B cell (primary cell): ENCODE measurements around the gene LRBA. TPM values are rescaled to one million over a fixed set of nuclear protein-coding genes. Genes with fewer than 3 reads are reported as not detected.

ENCODE experiments used
- ATAC-seq: fragments of 200-7000 bp; cut with Tn5 transposase; one replicate; pipeline ENCODE4 v1.10.0; 2021; ENCODE audit warnings: low read depth, mild to moderate bottlenecking, moderate number of reproducible peaks, moderate library complexity
- CTCF ChIA-PET: fragments of 350-600 bp; sonication (Branson Sonifier 250); formaldehyde crosslinking; loops from one replicate; lab custom pipeline; 2021; ENCODE audit warnings: antibody characterized with exemption, inconsistent platforms; lab: Charles Lee
- POLR2A ChIA-PET: fragments of 350-600 bp; sonication (Branson Sonifier 250); formaldehyde crosslinking; loops from one replicate; lab custom pipeline; 2021; ENCODE audit warnings: antibody characterized with exemption; lab: Charles Lee
- DNase-seq: peaks from one replicate; pipeline ENCODE4 v3.0.0; 2013
- H2AFZ ChIP-seq: 2 replicates; pipeline ENCODE4 v1.6.1; 2012; ENCODE audit warnings: mild to moderate bottlenecking, low read depth, low read length; ENCODE audit not compliant: insufficient read depth, poor library complexity, severe bottlenecking
- H3K27ac ChIP-seq, 2 donors: 1 replicate in 1 of 2; 2 replicates in 1 of 2; pipeline ENCODE4 v1.5.1; 2012 to 2013; ENCODE audit warnings: low read length in 2 of 2, mild to moderate bottlenecking in 2 of 2, moderate library complexity in 1 of 2
- H3K27me3 ChIP-seq, 4 experiments: fragments of 200-600 bp in 1 of 4; sonication (generic) in 1 of 4; replicated peaks in 1 of 4; 1 replicate in 2 of 4; 2 replicates in 2 of 4; pipeline versions ENCODE4 v1.6.1 to v1.7.0; 2013 to 2016; ENCODE audit warnings: low read length in 3 of 4, mild to moderate bottlenecking in 2 of 4, mixed read lengths in 1 of 4, moderate library complexity in 1 of 4; ENCODE audit not compliant: insufficient read depth in 4 of 4, control insufficient read depth in 3 of 4; ENCODE audit errors: control extremely low read depth in 1 of 4
- H3K36me3 ChIP-seq, 2 experiments: replicated peaks in 1 of 2; 1 replicate in 1 of 2; 2 replicates in 1 of 2; pipeline versions ENCODE4 v1.6.1 to v1.7.1; 2013; ENCODE audit warnings: low read length in 1 of 2; ENCODE audit not compliant: insufficient read depth in 2 of 2, control insufficient read depth in 1 of 2; ENCODE audit errors: control extremely low read depth in 1 of 2, extremely low read depth in 1 of 2
- H3K4me1 ChIP-seq, 2 donors: fragments of 200-600 bp in 1 of 2; sonication (generic) in 1 of 2; 1 replicate in 1 of 2; 2 replicates in 1 of 2; pipeline versions ENCODE4 v1.5.1 to v1.6.1; 2013 to 2017; ENCODE audit warnings: low read length in 2 of 2; ENCODE audit not compliant: control insufficient read depth in 2 of 2, insufficient read depth in 2 of 2
- H3K4me2 ChIP-seq: replicated peaks from 2 replicates; pipeline ENCODE3; 2012; ENCODE audit warnings: mild to moderate bottlenecking, low read depth, low read length; ENCODE audit not compliant: poor library complexity, severe bottlenecking
- H3K4me3 ChIP-seq, 5 experiments: fragments of 200-600 bp in 1 of 5; sonication (generic) in 1 of 5; 1 replicate in 3 of 5; 2 replicates in 2 of 5; pipeline versions ENCODE4 v1.5.1 to v1.7.0; 2011 to 2016; ENCODE audit warnings: low read length in 4 of 5, mild to moderate bottlenecking in 4 of 5, low read depth in 2 of 5, control low read depth in 1 of 5, moderate library complexity in 1 of 5; ENCODE audit not compliant: insufficient read depth in 1 of 5; ENCODE audit errors: control extremely low read depth in 1 of 5, extremely low read depth in 1 of 5
- H3K79me2 ChIP-seq: fragments of 200-600 bp; sonication (generic); one replicate; pipeline ENCODE4 v1.6.0; 2016; ENCODE audit warnings: low read length; ENCODE audit not compliant: control insufficient read depth, insufficient read depth
- H3K9ac ChIP-seq: fragments of 200-600 bp; sonication (generic); 2 replicates; pipeline ENCODE4 v1.6.1; 2017; ENCODE audit warnings: mild to moderate bottlenecking, low read length, moderate library complexity
- H3K9me3 ChIP-seq, 3 donors: one replicate each; pipeline versions ENCODE4 v1.6.1 to v1.7.1; 2013; ENCODE audit warnings: low read length in 2 of 3; ENCODE audit not compliant: control insufficient read depth in 2 of 3, insufficient read depth in 1 of 3; ENCODE audit errors: control extremely low read depth in 1 of 3
- H4K20me1 ChIP-seq: 2 replicates; pipeline ENCODE4 v1.6.0; 2012; ENCODE audit warnings: mild to moderate bottlenecking, low read length; ENCODE audit not compliant: insufficient read depth, control insufficient read depth, poor library complexity, severe bottlenecking
- H3K27ac Mint-ChIP-seq: one replicate; pipeline ENCODE4 v1.8.0; 2021; ENCODE audit warnings: mixed read lengths
- H3K27me3 Mint-ChIP-seq: one replicate; pipeline ENCODE4 v1.8.0; 2021; ENCODE audit warnings: mixed read lengths
- H3K4me1 Mint-ChIP-seq: one replicate; pipeline ENCODE4 v1.8.0; 2021; ENCODE audit warnings: mixed read lengths
- H3K4me3 Mint-ChIP-seq: one replicate; pipeline ENCODE4 v1.8.0; 2021; ENCODE audit warnings: mixed read lengths
- H3K9me3 Mint-ChIP-seq: one replicate; pipeline ENCODE4 v1.8.0; 2022; ENCODE audit warnings: mixed read lengths; ENCODE audit not compliant: insufficient read depth
- EZH2 ChIP-seq: IDR thresholded peaks from 2 replicates; pipeline ENCODE4 v1.6.1; 2012; ENCODE audit warnings: borderline replicate concordance, low read depth, mild to moderate bottlenecking, moderate library complexity, low read length; ENCODE audit not compliant: insufficient read depth, poor library complexity, severe bottlenecking
- WGBS: methylation state at CpG from one replicate; pipeline ENCODE4 v1.1.5; 2013; ENCODE audit warnings: missing lambda C conversion rate; ENCODE audit not compliant: insufficient coverage; 5-methylcytosine and 5-hydroxymethylcytosine counted together
- intact Hi-C: fragments of 100-400 bp; cut with micrococcal nuclease; formaldehyde crosslinking; loops from one replicate; pipeline ENCODE4 v1.10.0; 2022
- polyA plus RNA-seq: library from polyadenylated mRNA; depleted of rRNA; stranded (reverse); fragments of >200 nt; gene quantifications from 2 replicates; pipeline ENCODE4 v1.2.3, GENCODE V29; 2012
- total RNA-seq, 2 donors: library from RNA; stranded (reverse); fragments of 120-200 nt in 1 of 2; gene quantifications; 1 replicate in 1 of 2; 2 replicates in 1 of 2; pipeline versions ENCODE4 v1.2.3 to v1.2.4, GENCODE V29; 2013 to 2022
- TF ChIP-seq, protein P1 (sequence below): fragments of 200-600 bp; IDR thresholded peaks from one replicate; pipeline ENCODE4 v1.8.0; 2022; ENCODE audit warnings: antibody characterized with exemption, mild to moderate bottlenecking

The LRBA gene
- total and polyA plus RNA-seq, 2 donors (not counting 1 experiment from before 2014, with no cell fraction given) = 17.5 to 86.7 TPM

DNA sequence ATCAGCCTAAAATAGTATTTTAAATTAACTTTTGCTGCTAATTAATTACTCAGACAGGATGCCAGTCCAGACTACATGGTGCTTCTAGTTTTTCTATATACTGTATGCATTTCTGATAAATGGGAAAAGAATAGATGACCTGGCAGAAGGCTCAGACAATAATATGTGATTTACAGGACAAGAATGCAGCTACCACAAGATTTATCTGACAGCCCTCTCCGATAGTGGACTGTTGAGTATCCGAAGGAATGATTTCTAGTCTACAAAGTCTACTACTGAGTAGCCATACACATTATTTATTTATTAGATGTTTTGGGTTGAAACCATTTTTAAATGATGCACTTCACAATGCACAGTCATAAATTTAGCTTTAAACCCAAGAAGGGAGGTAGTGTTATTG is 220.4 kb downstream of the LRBA start:
- no peaks in the 10 kb centered on the region for H3K9me3 Mint-ChIP-seq
- WGBS = no CpG with 5 or more reads among the region's 2 CpGs
- peaks cover 2% of the 10 kb centered on the region for H3K4me1 Mint-ChIP-seq
- Histone ChIP-seq H3K4me2 (no peak overlapping the region), H3K79me2 (no peaks in the 10 kb centered on the region), H3K27me3 (no peaks in the 10 kb centered on the region), H3K4me3 (no peak overlapping the region), H4K20me1 (no peaks in the 10 kb centered on the region), H3K9me3 (peaks cover 0 to 1% (median 0%) of the 10 kb centered on the region in 3 donors), H2AFZ (no peak overlapping the region), H3K4me1 (no peaks in the 10 kb centered on the region), H3K9ac (no peak overlapping the region), H3K27ac (no peak overlapping the region), H3K36me3 (peaks cover 3 to 4% of the 10 kb centered on the region in 2 experiments)
- H3K4me3 Mint-ChIP-seq = no peak overlapping the region
- intact Hi-C loops = no loop called here
- TF ChIP-seq, protein P1, sequence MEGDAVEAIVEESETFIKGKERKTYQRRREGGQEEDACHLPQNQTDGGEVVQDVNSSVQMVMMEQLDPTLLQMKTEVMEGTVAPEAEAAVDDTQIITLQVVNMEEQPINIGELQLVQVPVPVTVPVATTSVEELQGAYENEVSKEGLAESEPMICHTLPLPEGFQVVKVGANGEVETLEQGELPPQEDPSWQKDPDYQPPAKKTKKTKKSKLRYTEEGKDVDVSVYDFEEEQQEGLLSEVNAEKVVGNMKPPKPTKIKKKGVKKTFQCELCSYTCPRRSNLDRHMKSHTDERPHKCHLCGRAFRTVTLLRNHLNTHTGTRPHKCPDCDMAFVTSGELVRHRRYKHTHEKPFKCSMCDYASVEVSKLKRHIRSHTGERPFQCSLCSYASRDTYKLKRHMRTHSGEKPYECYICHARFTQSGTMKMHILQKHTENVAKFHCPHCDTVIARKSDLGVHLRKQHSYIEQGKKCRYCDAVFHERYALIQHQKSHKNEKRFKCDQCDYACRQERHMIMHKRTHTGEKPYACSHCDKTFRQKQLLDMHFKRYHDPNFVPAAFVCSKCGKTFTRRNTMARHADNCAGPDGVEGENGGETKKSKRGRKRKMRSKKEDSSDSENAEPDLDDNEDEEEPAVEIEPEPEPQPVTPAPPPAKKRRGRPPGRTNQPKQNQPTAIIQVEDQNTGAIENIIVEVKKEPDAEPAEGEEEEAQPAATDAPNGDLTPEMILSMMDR = no peak
- no peak for TF ChIP-seq EZH2
- POLR2A ChIA-PET = no interaction called here
- ATAC-seq (no peak), DNase-seq (no peak)
- no peak overlapping the region for H3K27ac Mint-ChIP-seq
- CTCF ChIA-PET = no interaction called here
- H3K27me3 Mint-ChIP-seq = no peaks in the 10 kb centered on the region

DNA sequence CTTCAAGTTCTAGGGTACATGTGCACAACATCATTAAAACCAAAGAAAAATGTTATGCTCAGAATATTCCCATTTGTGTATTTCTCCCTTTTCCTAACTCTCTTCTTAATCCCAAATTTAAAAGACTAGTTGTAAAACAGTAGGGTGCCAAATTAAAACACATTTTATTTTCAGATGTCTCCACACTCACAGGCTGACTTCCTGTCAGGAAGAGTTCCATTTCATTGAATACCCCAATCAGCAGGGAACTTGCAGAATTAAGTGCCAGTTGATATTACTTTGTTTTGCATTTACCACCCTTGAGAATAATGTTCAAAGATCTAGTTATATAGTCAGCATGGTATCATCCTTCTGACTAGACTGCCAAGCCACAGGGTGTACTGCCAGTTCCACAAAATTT is 225.2 kb downstream of the LRBA start:
- peaks cover 0 to 3% (median 0%) of the 10 kb centered on the region in 3 donors for H3K9me3 ChIP-seq
- no peak for TF ChIP-seq EZH2
- TF ChIP-seq, protein P1 = no peak
- H3K9ac ChIP-seq = no peak overlapping the region
- H2AFZ ChIP-seq = no peak overlapping the region
- no peak overlapping the region for H3K4me3 Mint-ChIP-seq
- no peaks in the 10 kb centered on the region for H3K79me2 ChIP-seq
- H3K4me1 ChIP-seq = no peaks in the 10 kb centered on the region
- intact Hi-C loops = no loop called here
- ATAC-seq (no peak), DNase-seq (no peak)
- H3K4me3 ChIP-seq = no peak overlapping the region
- H4K20me1 ChIP-seq = no peaks in the 10 kb centered on the region
- no peaks in the 10 kb centered on the region for H3K27me3 ChIP-seq
- H3K4me2 ChIP-seq = no peak overlapping the region
- no peaks in the 10 kb centered on the region for H3K36me3 ChIP-seq
- peaks cover 2% of the 10 kb centered on the region for H3K4me1 Mint-ChIP-seq
- no peaks in the 10 kb centered on the region for H3K9me3 Mint-ChIP-seq
- H3K27ac ChIP-seq = no peak overlapping the region
- CTCF ChIA-PET = no interaction called here
- POLR2A ChIA-PET = no interaction called here
- H3K27ac Mint-ChIP-seq = no peak overlapping the region
- no peaks in the 10 kb centered on the region for H3K27me3 Mint-ChIP-seq
